Stomach (tissue), 9 donors: Measurements from ENCODE around the gene PLXNA2. TPM values are rescaled to one million over a fixed set of nuclear protein-coding genes. Genes with fewer than 3 reads are reported as not detected.

ENCODE experiments used
- DNase-seq, 2 donors: peaks; one replicate each; pipeline versions ENCODE4 v3.0.0 to v3.0.0-alpha.2; 2013 to 2019
- H3K27ac ChIP-seq, 5 donors: fragments of 200-600 bp in 4 of 5; sonication (generic) in 4 of 5; one replicate each; pipeline ENCODE4 v1.5.1; 2013 to 2019; ENCODE audit warnings: mild to moderate bottlenecking in 1 of 5, moderate library complexity in 1 of 5
- H3K27me3 ChIP-seq, 3 donors: fragments of 200-600 bp; sonication (generic); one replicate each; pipeline ENCODE4 v1.5.1; 2017 to 2019; ENCODE audit warnings: mixed run types in 1 of 3
- H3K36me3 ChIP-seq, 4 donors: fragments of 200-600 bp; sonication (generic); 1 replicate in 3 of 4; 2 replicates in 1 of 4; pipeline ENCODE4 v1.5.1; 2016 to 2019
- H3K4me1 ChIP-seq, 4 donors: fragments of 200-600 bp; sonication (generic); one replicate each; pipeline ENCODE4 v1.5.1; 2016 to 2019
- H3K4me3 ChIP-seq, 4 donors: fragments of 200-600 bp; sonication (generic) in 3 of 4; one replicate each; pipeline ENCODE4 v1.5.1; 2016 to 2019; ENCODE audit warnings: mild to moderate bottlenecking in 1 of 4
- H3K9me3 ChIP-seq, 4 donors: fragments of 200-600 bp; sonication (generic); one replicate each; pipeline ENCODE4 v1.5.1; 2016 to 2019
- EP300 ChIP-seq: sonication (generic); formaldehyde crosslinking; IDR thresholded peaks from one replicate; pipeline ENCODE4 v1.6.1; 2017; ENCODE audit warnings: antibody characterized with exemption
- POLR2A ChIP-seq, 4 donors: fragments of 450-650 bp; IDR thresholded peaks; one replicate each; pipeline ENCODE4 v1.6.1; 2016; ENCODE audit warnings: antibody characterized with exemption in 4 of 4, control low read depth in 2 of 4, mild to moderate bottlenecking in 1 of 4, moderate library complexity in 1 of 4
- POLR2AphosphoS5 ChIP-seq, 3 donors: sonication (generic); formaldehyde crosslinking; IDR thresholded peaks; one replicate each; pipeline ENCODE4 v1.6.1; 2016; ENCODE audit warnings: antibody characterized with exemption in 3 of 3
- WGBS, 5 donors: extraction: QIAGEN DNeasy Blood & Tissue Kit in 3 of 5; methylation state at CpG; one replicate each; pipeline versions ENCODE4 v1.1.5 to v1.1.7; 2013 to 2018; 5-methylcytosine and 5-hydroxymethylcytosine counted together
- intact Hi-C: fragments of 100-400 bp; cut with DNase I; formaldehyde crosslinking; loops from one replicate; pipeline ENCODE4 v1.15.1; 2023; ENCODE audit warnings: low total_unique reads
- polyA plus RNA-seq, 3 donors: library from polyadenylated mRNA; stranded (reverse); fragments of 200-250 nt; gene quantifications; one replicate each; pipeline ENCODE4 v1.2.3, GENCODE V29; 2013
- total RNA-seq, 5 donors: library from RNA; depleted of rRNA; stranded (reverse); fragments of >200 nt; gene quantifications; one replicate each; pipeline versions ENCODE4 v1.1.0 to v1.2.3, GENCODE V29; 2014 to 2016
- TF ChIP-seq, protein P1 (sequence below), 7 experiments: fragments of 450-650 bp in 4 of 7; fragments of 200-600 bp in 3 of 7; sonication (generic) in 3 of 7; IDR thresholded peaks; one replicate each; pipeline ENCODE4 v1.5.1; 2016 to 2019; ENCODE audit warnings: antibody characterized with exemption in 7 of 7, control low read depth in 2 of 7, mild to moderate bottlenecking in 1 of 7
- donor health status: healthy with polysubstance abuse.
- donor health status: Bipolar disorder and iron deficiency.
- donor health status: healthy.

The PLXNA2 gene
- total and polyA plus RNA-seq, 8 donors, result 2.7 to 185 (median 28.7) TPM

DNA sequence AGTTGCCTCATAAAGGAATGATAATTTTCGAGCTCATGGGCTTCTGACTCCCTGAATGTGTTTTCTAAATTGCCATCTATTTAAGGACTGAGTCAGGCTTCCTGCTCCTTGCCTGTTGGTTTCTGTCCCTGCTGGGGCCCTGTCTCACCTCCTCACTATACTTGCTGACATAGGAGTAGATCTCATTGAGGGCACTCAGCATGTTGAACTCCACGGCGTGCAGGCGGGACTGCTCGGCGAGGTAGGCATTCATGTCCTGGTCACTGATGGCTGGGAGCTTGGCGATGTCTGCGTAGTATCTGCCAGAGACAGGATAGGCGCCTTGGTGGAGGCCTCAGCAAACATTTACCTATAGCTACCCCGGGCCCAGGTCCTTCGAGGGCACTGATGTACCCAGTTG, 216.3 kb downstream of the PLXNA2 start:
- intact Hi-C loops, result no loop called here
- no peak for DNase-seq
- Histone ChIP-seq H3K36me3 (peaks cover 44 to 75% (median 71%) of the 10 kb centered on the region in 4 donors), H3K9me3 (no peaks in the 10 kb centered on the region), H3K27ac (no peak overlapping the region), H3K27me3 (no peaks in the 10 kb centered on the region), H3K4me1 (peaks cover 22 to 32% (median 27%) of the 10 kb centered on the region in 4 donors), H3K4me3 (no peak overlapping the region)
- TF ChIP-seq POLR2A (IDR thresholded peaks at IDR 0.05) (no peak), POLR2AphosphoS5 (IDR thresholded peaks at IDR 0.05) (no peak)
- TF ChIP-seq, protein P1, sequence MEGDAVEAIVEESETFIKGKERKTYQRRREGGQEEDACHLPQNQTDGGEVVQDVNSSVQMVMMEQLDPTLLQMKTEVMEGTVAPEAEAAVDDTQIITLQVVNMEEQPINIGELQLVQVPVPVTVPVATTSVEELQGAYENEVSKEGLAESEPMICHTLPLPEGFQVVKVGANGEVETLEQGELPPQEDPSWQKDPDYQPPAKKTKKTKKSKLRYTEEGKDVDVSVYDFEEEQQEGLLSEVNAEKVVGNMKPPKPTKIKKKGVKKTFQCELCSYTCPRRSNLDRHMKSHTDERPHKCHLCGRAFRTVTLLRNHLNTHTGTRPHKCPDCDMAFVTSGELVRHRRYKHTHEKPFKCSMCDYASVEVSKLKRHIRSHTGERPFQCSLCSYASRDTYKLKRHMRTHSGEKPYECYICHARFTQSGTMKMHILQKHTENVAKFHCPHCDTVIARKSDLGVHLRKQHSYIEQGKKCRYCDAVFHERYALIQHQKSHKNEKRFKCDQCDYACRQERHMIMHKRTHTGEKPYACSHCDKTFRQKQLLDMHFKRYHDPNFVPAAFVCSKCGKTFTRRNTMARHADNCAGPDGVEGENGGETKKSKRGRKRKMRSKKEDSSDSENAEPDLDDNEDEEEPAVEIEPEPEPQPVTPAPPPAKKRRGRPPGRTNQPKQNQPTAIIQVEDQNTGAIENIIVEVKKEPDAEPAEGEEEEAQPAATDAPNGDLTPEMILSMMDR (IDR thresholded peaks at IDR 0.05), result no peak
- WGBS, 5 donors, result 88 to 93% (median 90%) methylated on average over 10 to 11 of the region's 11 CpGs

DNA sequence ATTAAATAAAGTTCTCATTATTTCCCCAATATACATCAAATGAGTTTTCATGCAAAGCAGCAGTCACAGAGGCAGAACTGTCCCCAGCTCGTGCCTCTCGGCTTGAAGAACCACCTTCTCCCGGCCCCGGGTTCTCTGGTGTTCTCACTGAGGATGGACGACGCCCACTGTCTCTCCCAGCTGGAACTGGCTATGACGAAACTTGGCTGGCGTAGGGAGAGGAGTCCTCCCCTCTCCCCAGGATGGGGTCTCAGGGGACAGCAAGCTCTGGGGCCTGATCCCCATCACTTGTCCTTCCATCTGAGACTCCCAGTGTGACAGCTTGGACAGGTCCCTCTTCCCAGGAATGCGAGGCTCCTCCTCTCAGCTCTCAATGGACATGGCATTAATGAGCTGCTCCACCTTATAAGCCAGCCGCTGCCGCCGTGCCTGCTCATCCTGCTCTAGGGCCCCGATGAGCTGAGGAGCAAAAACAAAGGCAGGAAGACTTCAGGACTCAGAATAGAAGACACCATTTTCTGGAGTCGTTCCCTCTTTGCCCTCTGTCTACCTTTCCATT, 217.2 kb downstream of the PLXNA2 start:
- H3K9me3 ChIP-seq, result no peaks in the 10 kb centered on the region
- H3K27me3 ChIP-seq, result no peaks in the 10 kb centered on the region
- peak in 1 of 2 donors; percentile 52 for DNase-seq
- 81 to 89% (median 86%) methylated on average over 13 to 14 of the region's 14 CpGs for WGBS, 5 donors
- no peak overlapping the region for H3K4me3 ChIP-seq
- H3K4me1 ChIP-seq, result peaks cover 22 to 32% (median 30%) of the 10 kb centered on the region in 4 donors
- H3K27ac ChIP-seq, result no peak overlapping the region
- peaks cover 39 to 66% (median 62%) of the 10 kb centered on the region in 4 donors for H3K36me3 ChIP-seq
- TF ChIP-seq POLR2AphosphoS5 (IDR thresholded peaks at IDR 0.05) (no peak), POLR2A (IDR thresholded peaks at IDR 0.05) (no peak), EP300 (no peak)
- TF ChIP-seq, protein P1 (IDR thresholded peaks at IDR 0.05), result no peak
- intact Hi-C loops, result no loop called here

DNA sequence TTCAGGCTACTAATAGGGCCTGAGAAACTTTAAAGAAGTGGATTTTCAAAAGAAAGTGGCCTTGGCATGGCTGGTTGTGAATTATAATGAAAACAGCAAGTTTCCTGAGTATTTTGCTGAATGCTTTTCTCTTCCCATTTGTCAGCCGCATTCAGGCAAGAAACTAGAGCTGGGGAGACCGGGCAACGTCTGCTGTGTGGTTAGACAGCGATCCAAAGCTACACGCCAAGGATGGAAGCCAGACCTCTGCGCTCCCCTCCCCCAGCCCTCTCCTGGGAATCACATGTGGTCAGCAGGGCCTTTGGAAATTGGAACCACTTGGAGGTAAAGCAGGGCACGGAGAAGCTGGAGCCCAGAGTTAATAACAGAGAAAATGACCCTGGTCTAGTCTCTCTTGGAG, 219.2 kb downstream of the PLXNA2 start:
- intact Hi-C loops, result no loop called here
- Histone ChIP-seq H3K4me3 (no peak overlapping the region), H3K27me3 (no peaks in the 10 kb centered on the region), H3K36me3 (peaks cover 29 to 48% (median 46%) of the 10 kb centered on the region in 4 donors), H3K4me1 (peaks cover 10 to 18% (median 12%) of the 10 kb centered on the region in 4 donors), H3K9me3 (no peaks in the 10 kb centered on the region), H3K27ac (no peak overlapping the region)
- 78 to 92% (median 81%) methylated on average over 7 of the region's 7 CpGs for WGBS, 5 donors
- peak in 1 of 2 donors; percentile 40 for DNase-seq
- TF ChIP-seq EP300 (no peak), POLR2AphosphoS5 (IDR thresholded peaks at IDR 0.05) (no peak), POLR2A (IDR thresholded peaks at IDR 0.05) (no peak)
- TF ChIP-seq, protein P1 (IDR thresholded peaks at IDR 0.05), result no peak

DNA sequence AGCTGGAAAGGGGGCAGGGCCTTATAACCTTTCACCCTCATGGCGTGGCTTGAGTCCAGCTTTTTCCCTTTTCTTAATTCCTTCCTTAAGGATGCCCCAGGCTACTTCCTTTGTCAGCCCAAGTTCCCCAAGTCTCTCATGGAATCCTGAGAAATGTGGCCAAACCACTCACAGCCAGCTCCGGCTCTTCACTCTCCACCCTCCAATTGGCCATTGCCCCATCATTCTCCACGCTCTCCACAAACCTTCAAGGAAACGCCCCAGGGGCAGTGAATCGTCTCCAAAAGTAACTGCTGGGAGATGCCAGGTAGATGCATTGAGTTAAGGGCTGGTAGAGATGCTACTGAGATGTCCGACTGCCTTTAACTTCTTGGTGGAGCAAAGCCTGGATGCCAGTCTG, 219.8 kb downstream of the PLXNA2 start:
- DNase-seq, result no peak
- TF ChIP-seq, protein P1 (IDR thresholded peaks at IDR 0.05), result no peak
- no peak for TF ChIP-seq EP300
- no peak for TF ChIP-seq POLR2A (IDR thresholded peaks at IDR 0.05)
- TF ChIP-seq POLR2AphosphoS5 (IDR thresholded peaks at IDR 0.05), result no peak
- intact Hi-C loops, result no loop called here
- Histone ChIP-seq H3K36me3 (peaks cover 29 to 43% (median 41%) of the 10 kb centered on the region in 4 donors), H3K4me3 (no peak overlapping the region), H3K27me3 (no peaks in the 10 kb centered on the region), H3K27ac (no peak overlapping the region), H3K9me3 (no peaks in the 10 kb centered on the region), H3K4me1 (peaks cover 4 to 14% (median 7%) of the 10 kb centered on the region in 4 donors)
- WGBS, 5 donors, result 85 to 95% (median 92%) methylated on average over 6 of the region's 6 CpGs
